Right lobe of liver (tissue), 4 donors: ENCODE results near the gene DUSP2.

ENCODE experiments used
- POLR2A ChIP-seq: fragments of 450-650 bp; IDR thresholded peaks from one replicate; pipeline ENCODE4 v1.6.1; 2017; ENCODE audit warnings: antibody characterized with exemption, mild to moderate bottlenecking
- TF ChIP-seq, protein P1 (sequence below), 4 donors: fragments of 200-600 bp in 3 of 4; fragments of 450-650 bp in 1 of 4; IDR thresholded peaks; one replicate each; pipeline versions ENCODE4 v1.5.1 to v1.8.0; 2016 to 2022; ENCODE audit warnings: antibody characterized with exemption in 4 of 4, mild to moderate bottlenecking in 2 of 4
- donor health status: DM: no; HTN: no; CAD: no.
- donor health status: DM: no; HTN: no; CAD: no.
- donor health status: DM: no; HTN: yes; CAD: no.

DNA sequence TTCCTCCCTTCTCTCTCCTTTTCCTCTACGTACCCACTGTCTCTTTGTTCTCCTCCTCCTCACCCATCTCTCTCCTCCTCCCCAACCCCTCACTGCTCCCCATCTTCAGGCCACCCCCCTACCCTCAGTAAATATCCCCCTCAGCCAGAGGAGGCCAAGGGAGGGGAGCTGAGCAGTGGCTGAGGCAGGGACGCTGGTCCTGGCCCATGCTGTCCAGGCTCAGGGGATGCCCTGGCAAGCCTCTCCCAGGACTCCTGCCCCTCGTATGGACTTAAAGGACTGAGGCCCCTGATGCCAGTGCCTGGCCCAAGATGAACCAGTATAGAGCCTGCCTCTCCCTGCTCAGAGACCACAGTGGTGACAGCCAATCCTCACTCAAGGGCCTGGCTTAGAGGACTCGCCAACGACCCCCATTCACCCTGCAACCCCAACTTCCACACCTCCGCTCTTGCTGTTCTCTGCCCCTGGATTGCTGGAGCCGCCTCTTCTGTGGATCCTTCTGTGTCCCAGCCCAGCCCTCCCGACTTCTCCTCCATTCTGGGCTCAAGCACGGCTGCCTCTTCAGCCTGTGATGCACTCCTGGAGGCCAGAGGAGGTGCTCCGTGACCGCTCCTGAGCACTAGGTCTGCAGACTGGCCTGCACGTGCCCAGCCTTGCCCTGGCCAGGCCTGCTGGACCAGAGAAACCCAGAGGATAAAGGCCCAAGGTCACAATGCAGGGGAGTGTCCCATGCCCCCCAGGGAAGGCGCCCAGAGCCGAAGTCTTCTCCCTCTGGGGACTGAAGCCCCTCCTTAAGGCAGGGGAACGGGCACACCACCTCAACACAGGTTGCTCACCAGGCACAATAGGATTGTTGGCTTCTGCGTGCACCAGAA, 9.5 kb upstream of the DUSP2 start:
- TF ChIP-seq, protein P1, sequence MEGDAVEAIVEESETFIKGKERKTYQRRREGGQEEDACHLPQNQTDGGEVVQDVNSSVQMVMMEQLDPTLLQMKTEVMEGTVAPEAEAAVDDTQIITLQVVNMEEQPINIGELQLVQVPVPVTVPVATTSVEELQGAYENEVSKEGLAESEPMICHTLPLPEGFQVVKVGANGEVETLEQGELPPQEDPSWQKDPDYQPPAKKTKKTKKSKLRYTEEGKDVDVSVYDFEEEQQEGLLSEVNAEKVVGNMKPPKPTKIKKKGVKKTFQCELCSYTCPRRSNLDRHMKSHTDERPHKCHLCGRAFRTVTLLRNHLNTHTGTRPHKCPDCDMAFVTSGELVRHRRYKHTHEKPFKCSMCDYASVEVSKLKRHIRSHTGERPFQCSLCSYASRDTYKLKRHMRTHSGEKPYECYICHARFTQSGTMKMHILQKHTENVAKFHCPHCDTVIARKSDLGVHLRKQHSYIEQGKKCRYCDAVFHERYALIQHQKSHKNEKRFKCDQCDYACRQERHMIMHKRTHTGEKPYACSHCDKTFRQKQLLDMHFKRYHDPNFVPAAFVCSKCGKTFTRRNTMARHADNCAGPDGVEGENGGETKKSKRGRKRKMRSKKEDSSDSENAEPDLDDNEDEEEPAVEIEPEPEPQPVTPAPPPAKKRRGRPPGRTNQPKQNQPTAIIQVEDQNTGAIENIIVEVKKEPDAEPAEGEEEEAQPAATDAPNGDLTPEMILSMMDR (IDR thresholded peaks at IDR 0.05): no peak
- no peak for TF ChIP-seq POLR2A
